ENCODE data around the gene NDUFB6.

- TF ChIP-seq CTCF (IDR thresholded peaks at IDR 0.05; ENCODE audit: poor library complexity) (no peak), EZH2 (IDR thresholded peaks at IDR 0.05; ENCODE audit: borderline replicate concordance) (no peak), EZH2phosphoT487 (IDR thresholded peaks at IDR 0.05; ENCODE audit: low read depth, severe bottlenecking, unreplicated experiment) (no peak)
Measured at GRCh38 chr9:32516241-32516640, 56.7 kb downstream of the NDUFB6 start.

Data from hepatocyte (in vitro differentiated cells).